ENCODE measurements around the gene FAM120B.
A peak's percentile ranks its signal among the peaks of the same experiment; 100 is the strongest.

Gene FAM120B

GRCh38 chr6:170289951-170290295 lies 16.6 kb upstream of the FAM120B start:
- peak overlapping the region; percentile 90 for H3K4me3 ChIP-seq (ENCODE audit: low read length)
- no peaks in the 10 kb centered on the region for H3K36me3 ChIP-seq (ENCODE audit: control insufficient read depth, insufficient read depth, low read length, severe bottlenecking)
- DNase-seq (ENCODE audit: low read depth) = no peak
- H3K9ac ChIP-seq (ENCODE audit: low read length) = peak overlapping the region; percentile 77
- no peaks in the 10 kb centered on the region for H3K9me3 ChIP-seq (ENCODE audit: control insufficient read depth, low read length)
- peaks cover 20% of the 10 kb centered on the region for H3K27me3 ChIP-seq (replicated peaks; ENCODE audit: control insufficient read depth, insufficient read depth, low read length)
- H3K4me1 ChIP-seq (ENCODE audit: control insufficient read depth, insufficient read depth, low read length) = peaks cover 22% of the 10 kb centered on the region

- peak within 1 kb of the TSS; percentile 77 for H3K9ac ChIP-seq (ENCODE audit: low read length)
- H3K27me3 ChIP-seq (replicated peaks; ENCODE audit: control insufficient read depth, insufficient read depth, low read length) = peaks cover 26% of the 10 kb centered on the region
- no peaks in the 10 kb centered on the region for H3K36me3 ChIP-seq (ENCODE audit: control insufficient read depth, insufficient read depth, low read length, severe bottlenecking)
- no peaks in the 10 kb centered on the region for H3K9me3 ChIP-seq (ENCODE audit: control insufficient read depth, low read length)
- H3K4me3 ChIP-seq (ENCODE audit: low read length) = peak within 1 kb of the TSS; percentile 90
- DNase-seq (ENCODE audit: low read depth) = peak; percentile 76
- peaks cover 22% of the 10 kb centered on the region for H3K4me1 ChIP-seq (ENCODE audit: control insufficient read depth, insufficient read depth, low read length)
These were observed 16.0 kb upstream of the FAM120B start, which contains the start of gene DLL1 for GRCh38 chr6:170290296-170291128. Gene DLL1, minus strand, starts transcription at chr6:170291078. Its CDS starts 939 bp downstream, at chr6:170290139.

GRCh38 chr6:170291271-170292110 lies 15.1 kb upstream of the FAM120B start:
- peaks cover 29% of the 10 kb centered on the region for H3K27me3 ChIP-seq (replicated peaks; ENCODE audit: control insufficient read depth, insufficient read depth, low read length)
- no peaks in the 10 kb centered on the region for H3K36me3 ChIP-seq (ENCODE audit: control insufficient read depth, insufficient read depth, low read length, severe bottlenecking)
- peaks cover 26% of the 10 kb centered on the region for H3K4me1 ChIP-seq (ENCODE audit: control insufficient read depth, insufficient read depth, low read length)
- peak overlapping the region; percentile 69 for H3K4me3 ChIP-seq (ENCODE audit: low read length)
- no peak overlapping the region for H3K9ac ChIP-seq (ENCODE audit: low read length)
- H3K9me3 ChIP-seq (ENCODE audit: control insufficient read depth, low read length) = no peaks in the 10 kb centered on the region
- DNase-seq (ENCODE audit: low read depth) = peak; percentile 60

GRCh38 chr6:170292111-170292406 lies 14.5 kb upstream of the FAM120B start:
- Histone ChIP-seq H3K36me3 (ENCODE audit: control insufficient read depth, insufficient read depth, low read length, severe bottlenecking) (no peaks in the 10 kb centered on the region), H3K4me1 (ENCODE audit: control insufficient read depth, insufficient read depth, low read length) (peaks cover 22% of the 10 kb centered on the region), H3K4me3 (ENCODE audit: low read length) (peak overlapping the region; percentile 69), H3K9ac (ENCODE audit: low read length) (no peak overlapping the region), H3K27me3 (replicated peaks; ENCODE audit: control insufficient read depth, insufficient read depth, low read length) (peaks cover 34% of the 10 kb centered on the region), H3K9me3 (ENCODE audit: control insufficient read depth, low read length) (no peaks in the 10 kb centered on the region)
- no peak for DNase-seq (ENCODE audit: low read depth)

- Histone ChIP-seq H3K4me3 (ENCODE audit: low read length) (no peak overlapping the region), H3K4me1 (ENCODE audit: control insufficient read depth, insufficient read depth, low read length) (peaks cover 22% of the 10 kb centered on the region), H3K27me3 (replicated peaks; ENCODE audit: control insufficient read depth, insufficient read depth, low read length) (peaks cover 36% of the 10 kb centered on the region), H3K9me3 (ENCODE audit: control insufficient read depth, low read length) (no peaks in the 10 kb centered on the region), H3K9ac (ENCODE audit: low read length) (no peak overlapping the region), H3K36me3 (ENCODE audit: control insufficient read depth, insufficient read depth, low read length, severe bottlenecking) (no peaks in the 10 kb centered on the region)
- DNase-seq (ENCODE audit: low read depth) = peak; percentile 34
These were observed 14.0 kb upstream of the FAM120B start for GRCh38 chr6:170292407-170293158.

- Histone ChIP-seq H3K27me3 (replicated peaks; ENCODE audit: control insufficient read depth, insufficient read depth, low read length) (peaks cover 33% of the 10 kb centered on the region), H3K36me3 (ENCODE audit: control insufficient read depth, insufficient read depth, low read length, severe bottlenecking) (no peaks in the 10 kb centered on the region), H3K9me3 (ENCODE audit: control insufficient read depth, low read length) (no peaks in the 10 kb centered on the region), H3K4me3 (ENCODE audit: low read length) (peak overlapping the region; percentile 59), H3K4me1 (ENCODE audit: control insufficient read depth, insufficient read depth, low read length) (peaks cover 15% of the 10 kb centered on the region), H3K9ac (ENCODE audit: low read length) (no peak overlapping the region)
- DNase-seq (ENCODE audit: low read depth) = no peak
These were observed 13.0 kb upstream of the FAM120B start for GRCh38 chr6:170293341-170294231.

- Histone ChIP-seq H3K27me3 (replicated peaks; ENCODE audit: control insufficient read depth, insufficient read depth, low read length) (peaks cover 40% of the 10 kb centered on the region), H3K4me3 (ENCODE audit: low read length) (no peak overlapping the region), H3K4me1 (ENCODE audit: control insufficient read depth, insufficient read depth, low read length) (peaks cover 15% of the 10 kb centered on the region), H3K9ac (ENCODE audit: low read length) (no peak overlapping the region), H3K36me3 (ENCODE audit: control insufficient read depth, insufficient read depth, low read length, severe bottlenecking) (no peaks in the 10 kb centered on the region), H3K9me3 (ENCODE audit: control insufficient read depth, low read length) (no peaks in the 10 kb centered on the region)
- DNase-seq (ENCODE audit: low read depth) = no peak
These were observed 12.2 kb upstream of the FAM120B start for GRCh38 chr6:170294298-170294730.

GRCh38 chr6:170294813-170295509 lies 11.6 kb upstream of the FAM120B start:
- H3K9ac ChIP-seq (ENCODE audit: low read length) = peak overlapping the region; percentile 20
- peaks cover 41% of the 10 kb centered on the region for H3K27me3 ChIP-seq (replicated peaks; ENCODE audit: control insufficient read depth, insufficient read depth, low read length)
- DNase-seq (ENCODE audit: low read depth) = no peak
- H3K4me1 ChIP-seq (ENCODE audit: control insufficient read depth, insufficient read depth, low read length) = peaks cover 15% of the 10 kb centered on the region
- no peaks in the 10 kb centered on the region for H3K36me3 ChIP-seq (ENCODE audit: control insufficient read depth, insufficient read depth, low read length, severe bottlenecking)
- H3K9me3 ChIP-seq (ENCODE audit: control insufficient read depth, low read length) = no peaks in the 10 kb centered on the region
- H3K4me3 ChIP-seq (ENCODE audit: low read length) = peak overlapping the region; percentile 74

GRCh38 chr6:170295510-170296422 lies 10.8 kb upstream of the FAM120B start:
- Histone ChIP-seq H3K9me3 (ENCODE audit: control insufficient read depth, low read length) (no peaks in the 10 kb centered on the region), H3K4me1 (ENCODE audit: control insufficient read depth, insufficient read depth, low read length) (peaks cover 15% of the 10 kb centered on the region)
- DNase-seq (ENCODE audit: low read depth) = peak; percentile 57

More at GRCh38 chr6:170295510-170296422, 10.8 kb upstream of the FAM120B start:
- H3K9ac ChIP-seq (ENCODE audit: low read length) = peak overlapping the region; percentile 20
- no peaks in the 10 kb centered on the region for H3K36me3 ChIP-seq (ENCODE audit: control insufficient read depth, insufficient read depth, low read length, severe bottlenecking)
- H3K4me3 ChIP-seq (ENCODE audit: low read length) = peak overlapping the region; percentile 74
- H3K27me3 ChIP-seq (replicated peaks; ENCODE audit: control insufficient read depth, insufficient read depth, low read length) = peaks cover 41% of the 10 kb centered on the region

Measured in adipocyte (in vitro differentiated cells).